ENCODE measurements around the gene BET1. TPM values are rescaled to one million over a fixed set of nuclear protein-coding genes. Genes with fewer than 3 reads are reported as not detected.

BET1 gene
- total and polyA plus RNA-seq, 2 of the 8 experiments (the other 6 are each of a cell fraction or from before 2014, with no cell fraction given): 20.6 to 31.7 TPM

GRCh38 chr7:94039368-94040035, 35.3 kb upstream of the BET1 start (continued):
- TF ChIP-seq BACH1 (IDR thresholded peaks at IDR 0.05; ENCODE audit: low read length) (no peak), EP300 (IDR thresholded peaks at IDR 0.05; ENCODE audit: borderline replicate concordance in 1 of 2, low read depth in 2 of 2, low read length in 2 of 2) (no peak), CHD7 (IDR thresholded peaks at IDR 0.05; ENCODE audit: insufficient replicate concordance, low read length) (no peak), SIX5 (IDR thresholded peaks at IDR 0.05; ENCODE audit: low read depth, low read length) (no peak), TAF1 (IDR thresholded peaks at IDR 0.05; ENCODE audit: low read depth, low read length) (no peak), NANOG (IDR thresholded peaks at IDR 0.05; ENCODE audit: insufficient read depth, low read depth, low read length, poor library complexity, severe bottlenecking) (no peak), CEBPB (IDR thresholded peaks at IDR 0.05; ENCODE audit: low read depth, low read length) (no peak), CTBP2 (IDR thresholded peaks at IDR 0.05; ENCODE audit: borderline replicate concordance, insufficient read depth, insufficient read length, low read length) (no peak)
